Muscle of back (tissue), 11 donors: ENCODE results near the gene GPR176. TPM values are rescaled to one million over a fixed set of nuclear protein-coding genes. Genes with fewer than 3 reads are reported as not detected.

Experiments used
- DNase-seq, 3 donors: peaks; one replicate each; pipeline versions ENCODE4 v3.0.0 to v3.0.0-alpha.2; 2013
- polyA plus RNA-seq, 10 donors: library from polyadenylated mRNA; unstranded; fragments of 120-200 nt; gene quantifications; one replicate each; pipeline ENCODE4 v1.2.1, GENCODE V29; 2013; ENCODE audit not compliant: insufficient read length in 10 of 10

The GPR176 gene
- polyA plus RNA-seq, 10 donors, result 4.2 to 10.0 (median 5.8) TPM

DNA sequence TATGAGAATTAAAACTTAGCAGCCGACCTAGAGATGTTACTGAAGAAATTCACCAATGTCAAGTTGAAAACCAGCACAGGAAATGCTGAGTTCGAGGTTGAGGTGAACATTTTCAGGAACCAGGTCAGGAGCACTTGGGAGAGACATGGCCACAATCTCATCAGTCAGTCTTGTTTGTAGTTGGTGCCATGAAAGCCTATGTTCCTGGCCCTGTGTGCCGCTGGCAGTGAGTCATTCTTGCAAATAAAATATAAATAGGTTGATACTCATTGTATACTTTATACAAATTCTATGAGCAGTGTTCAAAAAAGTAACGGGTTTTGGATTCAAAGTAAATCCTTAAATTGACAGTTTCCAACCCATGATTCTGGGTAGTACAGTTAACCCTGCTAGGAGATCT lies 135.9 kb downstream of the GPR176 start:
- DNase-seq, result no peak

DNA sequence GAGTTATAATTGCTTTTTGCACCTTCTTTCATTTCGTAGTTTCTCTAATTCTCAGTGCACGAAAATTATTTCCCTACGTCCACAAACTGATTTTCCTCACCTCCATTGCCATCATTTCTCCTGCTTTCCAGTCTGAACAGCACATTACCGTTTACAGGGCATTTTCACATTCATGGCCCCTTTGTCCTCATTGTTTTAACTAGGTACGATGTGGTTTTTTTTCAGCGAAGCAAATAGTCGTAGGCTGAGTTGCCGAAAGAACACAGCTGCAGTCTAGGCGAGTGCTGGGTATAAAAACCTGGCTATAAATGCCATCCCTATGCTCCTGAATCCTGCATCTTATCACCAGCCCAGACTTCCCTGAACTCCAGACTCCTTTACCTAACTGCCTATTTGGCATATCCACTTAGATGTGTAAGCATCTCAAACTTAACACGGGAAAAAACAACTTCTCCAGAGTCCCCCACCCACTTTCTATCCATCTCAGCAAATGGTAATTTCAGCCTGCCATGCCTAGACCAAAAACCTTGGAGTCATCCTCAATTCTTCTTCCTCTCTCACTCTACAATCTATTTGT lies 136.7 kb downstream of the GPR176 start:
- no peak for DNase-seq

DNA sequence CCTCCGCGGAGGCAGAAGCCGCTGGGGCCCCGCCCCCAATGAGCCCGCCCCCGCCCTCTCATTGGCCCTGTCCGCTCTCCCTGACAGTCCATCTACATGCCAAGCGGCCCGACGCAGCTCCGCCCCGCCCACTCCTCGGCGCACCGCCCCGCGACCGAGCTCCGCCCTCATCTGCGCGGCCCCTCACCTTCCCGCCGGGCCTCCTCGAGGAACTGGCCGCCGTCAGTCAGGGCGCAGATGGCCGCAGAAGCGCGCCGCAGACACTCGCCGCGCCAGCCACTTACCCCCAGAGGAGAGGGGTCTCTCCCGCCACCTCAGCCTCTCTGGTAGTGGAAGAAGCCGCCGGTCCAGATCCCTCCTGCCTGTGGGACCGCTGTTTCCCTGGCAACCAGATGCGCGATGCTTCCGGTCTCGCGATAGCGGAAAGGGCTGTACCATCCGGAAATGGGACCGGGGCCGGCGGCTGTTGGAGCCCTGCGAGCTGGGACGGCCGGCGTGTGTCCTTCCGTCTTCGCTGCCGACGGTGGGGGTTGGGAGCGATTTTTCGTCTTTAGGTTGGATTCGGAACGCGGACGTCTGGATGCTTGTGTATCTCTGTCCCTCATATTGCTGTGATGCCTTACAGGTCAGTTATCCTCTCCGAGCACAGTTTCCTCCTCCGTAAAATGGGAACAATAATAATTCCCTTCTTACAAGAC lies 137.5 kb downstream of the GPR176 start, which contains the start of gene FSIP1:
FSIP1 (minus strand) TSS at position 401 of the 698 bp plus-strand sequence. CDS start 6,317 bp downstream, outside the sequence.
- DNase-seq, result peak; percentile 96 to 99 (median 97)

DNA sequence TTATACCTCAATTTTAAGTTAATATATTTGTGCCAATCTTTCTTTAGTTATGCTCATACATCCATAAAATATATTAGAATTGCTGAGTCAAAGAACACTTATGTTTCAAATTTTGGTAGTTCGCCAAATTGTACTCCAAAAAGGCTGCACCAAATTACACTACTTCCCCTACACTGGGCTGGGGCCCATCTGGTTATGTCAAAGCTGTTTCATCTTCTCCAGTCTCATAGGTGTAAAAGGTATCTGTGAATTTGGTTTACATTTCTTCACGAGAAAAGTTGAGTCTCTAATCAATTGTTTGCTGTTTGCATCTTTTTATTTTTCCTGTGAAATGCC lies 138.1 kb downstream of the GPR176 start:
- no peak for DNase-seq

DNA sequence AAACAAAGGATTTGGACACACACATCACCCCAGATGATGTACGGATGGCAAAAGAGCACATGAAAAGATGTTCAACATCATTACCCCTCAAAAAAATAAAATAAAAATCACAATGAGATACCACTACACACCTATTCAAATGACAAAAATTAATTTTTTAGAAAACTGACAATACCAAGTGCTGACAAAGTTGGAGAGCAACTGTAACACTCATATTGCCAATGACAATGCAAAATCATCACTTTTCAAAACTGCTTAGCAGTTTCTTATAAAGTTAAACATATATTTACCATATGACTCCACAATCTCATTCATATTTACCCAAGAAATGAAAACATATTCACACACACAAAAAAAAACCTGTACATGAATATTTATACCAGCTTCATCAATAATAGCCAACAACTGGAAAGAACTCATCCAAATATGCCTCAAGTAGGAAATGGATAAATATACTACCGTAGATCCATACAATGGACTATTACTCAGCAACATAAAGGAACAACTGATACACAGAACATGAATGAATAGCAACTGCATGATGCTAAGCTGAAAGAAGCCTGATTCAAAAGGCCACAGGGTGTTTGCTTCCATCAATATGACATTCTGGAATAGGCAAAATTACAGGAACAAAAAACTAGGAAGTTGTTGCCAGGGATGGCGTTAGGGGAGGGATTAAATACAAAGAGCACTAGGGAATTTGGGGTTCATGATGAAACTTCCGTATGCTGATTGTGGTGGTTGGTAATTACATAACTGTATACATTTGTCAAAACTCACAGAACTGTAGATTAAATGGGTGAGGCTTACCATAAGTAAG lies 138.7 kb downstream of the GPR176 start:
- DNase-seq, result peak in 1 of 3 donors; percentile 11

DNA sequence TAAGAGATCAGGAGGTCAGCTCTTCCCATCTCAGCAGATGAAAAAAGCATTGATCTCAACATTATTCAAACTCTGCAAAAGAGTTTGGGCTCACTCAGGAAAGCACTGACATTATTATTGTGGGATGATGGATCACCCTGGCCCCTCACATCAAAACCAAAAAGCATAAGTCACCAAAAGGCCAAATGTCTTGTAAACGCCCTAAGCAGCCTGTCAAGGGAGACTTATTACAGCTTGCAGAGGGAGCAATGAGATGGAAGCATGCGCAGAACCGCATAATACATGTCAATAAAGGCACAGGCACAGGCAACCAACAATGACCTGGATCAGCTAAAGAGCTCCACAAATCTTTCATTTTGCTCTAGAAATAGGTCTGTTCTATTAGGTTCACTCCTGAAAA lies 142.0 kb downstream of the GPR176 start:
- no peak for DNase-seq

DNA sequence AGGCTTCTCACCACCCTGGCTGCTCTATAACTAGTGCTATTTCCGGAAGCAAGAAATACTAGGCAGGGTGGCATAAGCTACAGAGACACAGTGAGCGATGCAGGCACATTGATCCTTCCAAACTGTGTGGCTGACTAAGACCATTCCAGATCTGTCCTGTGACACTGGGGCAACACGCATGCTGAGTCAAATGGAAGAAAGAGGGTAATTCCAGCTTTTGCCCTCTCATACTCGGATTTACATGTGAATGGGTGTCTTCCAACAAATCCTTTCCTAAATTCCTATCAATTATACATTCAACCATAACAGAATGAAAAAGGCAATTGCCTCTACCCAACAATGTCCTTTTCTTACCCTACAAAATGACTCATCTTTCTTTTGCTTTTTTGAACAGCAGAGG lies 142.6 kb downstream of the GPR176 start:
- DNase-seq, result no peak

DNA sequence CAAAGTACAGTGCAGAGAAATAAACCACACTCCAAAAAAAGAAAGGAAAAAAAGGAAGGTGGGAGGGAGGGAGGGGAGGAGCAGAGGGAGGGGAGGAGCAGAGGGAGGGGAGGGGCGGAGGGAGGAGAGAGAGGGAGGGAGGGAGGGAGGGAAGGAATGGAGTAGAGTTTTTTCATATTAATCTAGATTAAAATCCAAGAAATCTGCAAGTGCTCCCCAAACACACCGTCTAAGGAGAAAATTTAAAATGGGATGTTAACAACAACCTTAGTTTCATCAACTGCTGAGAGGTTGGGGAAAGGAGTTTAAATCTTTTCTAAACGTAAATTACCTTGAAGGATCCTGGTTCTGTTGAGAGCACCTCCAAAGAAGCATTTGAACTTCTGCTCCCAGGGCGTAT lies 144.0 kb downstream of the GPR176 start:
- no peak for DNase-seq

DNA sequence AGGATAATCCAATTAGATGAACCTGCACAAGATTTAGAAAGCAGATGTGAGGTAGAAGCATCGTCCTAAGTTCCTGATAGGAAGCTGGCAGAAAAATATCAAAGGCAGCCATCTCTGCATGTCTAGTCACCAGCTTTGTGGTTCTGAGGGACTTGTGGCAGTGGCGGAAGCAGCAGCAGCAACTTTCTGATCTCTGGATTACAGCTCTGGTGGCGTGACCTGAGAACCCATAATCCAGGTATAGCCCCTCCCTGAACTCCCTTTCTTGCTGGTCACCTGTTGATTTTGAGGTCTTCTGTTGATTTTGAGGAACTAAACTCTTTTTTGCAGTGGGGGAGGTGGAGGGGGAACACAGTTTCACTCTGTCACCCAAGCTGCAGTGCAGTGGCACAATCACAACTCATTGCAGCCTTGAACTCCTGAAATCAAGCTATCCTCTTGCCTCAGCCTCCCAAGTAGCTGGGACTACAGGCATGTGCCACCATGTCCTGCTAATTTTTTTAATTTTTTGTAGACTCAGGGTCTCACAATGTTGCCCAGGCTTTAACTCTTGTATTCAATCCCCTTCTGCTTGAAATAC lies 145.3 kb downstream of the GPR176 start:
- no peak for DNase-seq

DNA sequence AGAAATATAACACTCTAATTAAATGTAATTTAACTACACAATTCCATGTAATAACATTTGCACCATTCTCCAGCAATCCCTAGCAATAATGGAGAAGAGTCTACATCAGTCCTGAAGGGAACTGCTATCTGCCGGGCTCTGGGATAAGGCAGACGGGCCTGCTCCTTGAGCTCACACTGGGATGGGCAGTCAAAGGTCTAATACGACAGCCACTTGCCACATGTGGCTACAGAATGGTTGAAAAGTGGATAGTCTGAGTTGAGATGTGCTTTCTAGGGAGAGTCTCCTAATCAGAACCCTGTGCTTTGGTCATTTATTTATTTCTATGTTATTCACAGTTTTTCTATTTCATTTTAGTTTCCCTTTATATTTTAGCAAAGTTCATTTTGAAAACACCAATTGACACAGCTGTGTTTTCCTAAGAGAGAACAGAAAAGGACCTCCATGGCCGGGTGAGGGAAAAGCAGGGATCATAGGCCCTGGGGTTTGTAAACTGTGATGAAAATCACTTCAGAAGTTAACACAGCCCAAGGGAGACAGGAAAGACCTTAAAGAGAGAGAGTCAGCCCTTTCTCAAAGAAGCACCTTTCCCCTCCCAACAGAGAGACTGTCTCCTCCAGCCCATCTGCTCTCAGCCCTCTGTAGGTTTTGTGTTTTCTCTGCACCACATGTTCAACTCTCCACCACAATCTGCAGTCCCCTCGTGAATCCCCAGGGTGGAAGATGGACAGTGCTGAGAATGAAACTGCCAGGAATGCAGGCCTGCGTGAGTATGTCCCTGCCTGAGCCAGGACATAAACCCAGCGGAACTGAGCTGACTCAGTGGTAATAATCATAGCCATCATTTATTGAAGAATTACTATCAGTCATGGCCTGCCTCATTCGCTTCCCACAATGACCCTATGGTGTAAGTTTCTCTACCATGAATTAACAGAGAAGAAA lies 149.0 kb downstream of the GPR176 start:
- peak; percentile 55 to 86 (median 67) for DNase-seq

DNA sequence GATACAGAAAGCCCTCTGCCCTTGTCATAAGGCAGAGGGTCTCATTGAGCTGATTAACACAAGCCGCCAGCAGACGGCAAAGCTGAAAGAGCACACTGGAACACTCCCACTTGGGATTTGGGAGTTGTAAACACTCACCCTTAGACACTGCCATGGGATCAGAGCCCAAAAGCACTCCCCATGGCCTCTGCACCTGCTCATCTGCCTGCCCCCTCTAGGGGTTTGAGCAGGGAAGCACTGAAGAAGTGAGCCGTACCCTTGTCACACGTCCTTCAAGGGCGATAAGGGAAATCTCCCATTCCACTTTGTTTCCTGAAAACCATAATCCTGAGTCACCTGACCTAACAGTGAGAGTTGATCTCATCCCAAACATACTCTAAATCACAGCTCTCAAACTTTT lies 152.1 kb downstream of the GPR176 start:
- no peak for DNase-seq

DNA sequence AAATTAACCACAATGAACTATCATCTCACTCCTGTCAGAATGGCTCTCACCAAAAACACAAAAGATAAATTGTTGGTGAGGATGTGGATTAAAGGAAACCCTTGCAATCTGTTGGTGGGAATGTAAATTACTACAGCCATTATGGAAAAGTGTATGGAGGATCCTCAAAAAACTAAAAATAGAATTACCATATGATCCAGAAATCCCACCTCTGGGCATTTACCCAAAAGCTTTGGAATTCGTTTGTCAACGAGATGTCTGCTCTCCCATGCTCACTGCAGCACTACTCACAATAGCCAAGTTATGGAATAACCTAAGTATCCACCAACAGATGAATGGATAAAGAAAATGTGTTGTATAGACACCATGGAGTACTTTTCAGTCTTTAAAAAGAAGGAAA lies 159.1 kb downstream of the GPR176 start:
- no peak for DNase-seq

DNA sequence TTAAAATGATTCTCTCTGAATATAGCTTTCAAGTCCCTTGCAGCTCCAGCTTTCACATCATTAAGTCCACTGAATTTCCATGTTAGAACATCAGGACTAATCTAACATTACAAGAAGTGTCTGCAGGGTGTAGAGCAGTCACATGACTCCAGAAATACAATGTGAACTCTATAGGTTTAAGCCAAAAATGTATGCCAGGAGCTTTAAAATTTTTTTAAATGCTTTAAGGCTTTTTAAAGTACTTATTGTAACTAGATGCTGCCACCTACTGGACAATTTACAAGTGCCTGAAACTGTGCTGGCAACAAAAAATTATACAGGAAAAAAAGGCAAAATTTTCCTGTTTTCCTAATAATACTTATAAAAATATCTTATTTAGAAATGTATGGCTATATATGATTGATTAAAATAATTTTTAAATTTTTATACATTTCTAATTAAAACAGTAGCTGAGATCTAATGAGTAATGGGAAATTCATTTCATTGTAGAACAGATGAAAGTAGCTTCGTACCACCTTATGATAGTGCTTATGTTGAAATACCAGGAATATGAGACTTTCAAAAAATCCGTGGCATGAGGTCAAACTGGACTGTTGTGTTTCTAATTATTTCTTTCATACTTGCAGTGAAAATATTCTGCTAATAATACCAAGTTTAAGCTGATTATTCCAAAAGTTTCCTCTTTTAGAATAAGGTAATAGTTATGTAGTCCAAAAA lies 163.1 kb downstream of the GPR176 start:
- peak; percentile 62 to 85 (median 65) for DNase-seq

DNA sequence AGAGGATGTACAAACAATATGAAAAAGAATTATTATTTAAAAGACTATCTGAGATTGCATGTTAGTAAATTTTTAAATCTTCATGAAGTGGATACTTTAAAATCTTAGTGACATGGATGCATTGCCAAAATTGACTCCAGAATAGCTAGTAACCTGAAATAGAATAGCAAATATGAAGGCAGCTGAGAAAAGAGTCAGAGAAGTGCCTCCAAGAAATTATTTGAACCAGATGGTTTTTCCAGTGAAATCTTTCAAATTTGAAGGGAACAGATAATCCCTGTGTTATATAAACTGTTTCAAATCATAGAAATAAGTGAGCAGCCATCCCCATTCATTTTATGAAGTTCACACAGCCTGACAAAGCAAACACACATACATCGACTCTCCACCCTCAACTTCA lies 167.1 kb downstream of the GPR176 start:
- DNase-seq, result peak; percentile 52 to 79 (median 54)

DNA sequence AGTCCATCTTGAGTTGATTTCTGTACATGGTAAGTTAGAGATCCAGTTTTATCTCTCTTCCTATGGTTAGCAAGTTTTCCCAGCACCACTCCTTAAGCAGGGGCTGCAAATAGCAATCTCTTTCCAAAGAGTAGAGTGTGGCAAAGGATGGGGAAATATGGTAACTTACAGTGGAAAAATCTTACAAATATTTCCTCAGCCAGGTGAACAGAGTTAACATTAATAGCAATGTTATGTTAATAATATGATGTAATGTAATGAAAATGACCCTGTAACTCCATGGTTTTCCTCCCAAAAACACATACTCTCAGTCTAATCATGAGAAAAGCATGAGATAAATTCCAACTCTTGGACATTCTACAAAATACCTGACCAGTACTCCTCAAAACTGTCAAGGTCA lies 167.8 kb downstream of the GPR176 start:
- DNase-seq, result no peak

Other genes with a start within 250 kb of the GPR176 start
- 1 to 10 TPM in 3 of 10 donors, under 1 TPM in 7; 0.13 to 2.6 (median 0.54) TPM for gene FSIP1, start 137.4 kb downstream of the GPR176 start, polyA plus RNA-seq
- 10 to 100 TPM; 28.4 to 50.8 (median 37.3) TPM for gene EIF2AK4, start 13.8 kb upstream of the GPR176 start, polyA plus RNA-seq
- 100 to 1,000 TPM; 277 to 417 (median 317) TPM for gene SRP14, start 118.9 kb upstream of the GPR176 start, polyA plus RNA-seq
- 10 to 100 TPM in 3 of 10 donors, 1 to 10 TPM in 7; 7.2 to 13.0 (median 8.9) TPM for gene BMF, start 188.6 kb upstream of the GPR176 start, polyA plus RNA-seq
- gene BUB1B, start 240.8 kb upstream of the GPR176 start, polyA plus RNA-seq, result 10 to 100 TPM; 10.5 to 23.3 (median 14.1) TPM